Lung (tissue), 12 donors: ENCODE results near the gene HOTAIR. TPM values are rescaled to one million over a fixed set of nuclear protein-coding genes. Genes with fewer than 3 reads are reported as not detected.

Experiments used
- ATAC-seq: fragments of 200-7000 bp; cut with Tn5 transposase; one replicate; pipeline ENCODE4 v1.9.1; 2020; ENCODE audit warnings: moderate number of reproducible peaks; ENCODE audit not compliant: insufficient read depth, low FRiP score
- DNase-seq, 3 donors: peaks; one replicate each; pipeline ENCODE4 v3.0.0-alpha.2; 2013 to 2017
- H3K27ac ChIP-seq, 2 donors: one replicate each; pipeline ENCODE4 v1.5.1; 2013; ENCODE audit warnings: mild to moderate bottlenecking in 2 of 2, moderate library complexity in 2 of 2, control low read depth in 1 of 2, inconsistent platforms in 1 of 2, low read depth in 1 of 2, low read length in 1 of 2
- H3K27me3 ChIP-seq, 3 donors: one replicate each; pipeline ENCODE4 v1.5.1; 2013; ENCODE audit warnings: low read length in 2 of 3; ENCODE audit not compliant: control insufficient read depth in 3 of 3, insufficient read depth in 3 of 3
- H3K36me3 ChIP-seq, 4 donors: one replicate each; pipeline ENCODE4 v1.5.1; 2013; ENCODE audit warnings: low read length in 4 of 4, mild to moderate bottlenecking in 1 of 4, moderate library complexity in 1 of 4; ENCODE audit not compliant: control insufficient read depth in 4 of 4, insufficient read depth in 4 of 4
- H3K4me1 ChIP-seq, 5 donors: one replicate each; pipeline ENCODE4 v1.5.1; 2013; ENCODE audit warnings: low read length in 5 of 5, mild to moderate bottlenecking in 2 of 5, moderate library complexity in 1 of 5; ENCODE audit not compliant: control insufficient read depth in 5 of 5, insufficient read depth in 5 of 5
- H3K4me3 ChIP-seq: one replicate; pipeline ENCODE4 v1.5.1; 2013; ENCODE audit warnings: mild to moderate bottlenecking, control low read depth, moderate library complexity
- H3K9ac ChIP-seq, 2 donors: one replicate each; pipeline ENCODE4 v1.5.1; 2013; ENCODE audit warnings: low read length in 2 of 2, control low read depth in 1 of 2; ENCODE audit not compliant: insufficient read depth in 1 of 2
- H3K9me3 ChIP-seq, 4 donors: one replicate each; pipeline ENCODE4 v1.5.1; 2013; ENCODE audit warnings: low read length in 3 of 4, mild to moderate bottlenecking in 1 of 4, moderate library complexity in 1 of 4; ENCODE audit not compliant: control insufficient read depth in 4 of 4, insufficient read depth in 3 of 4
- WGBS, 2 donors: extraction: QIAGEN DNeasy Blood & Tissue Kit; methylation state at CpG; one replicate each; pipeline ENCODE4 v1.1.7; 2013; 5-methylcytosine and 5-hydroxymethylcytosine counted together
- polyA plus RNA-seq, 2 donors: library from polyadenylated mRNA; stranded (reverse); fragments of 200-250 nt; gene quantifications; one replicate each; pipeline ENCODE4 v1.2.1, GENCODE V29; 2013
- total RNA-seq, 2 donors: library from RNA; depleted of rRNA in 1 of 2; stranded (reverse); fragments of >200 nt in 1 of 2; gene quantifications; one replicate each; pipeline ENCODE4 v1.2.1, GENCODE V29; 2014 to 2021
- TF ChIP-seq, protein P1 (sequence below): IDR thresholded peaks from 2 replicates; pipeline ENCODE4 v1.5.1; 2012; ENCODE audit warnings: mild to moderate bottlenecking; ENCODE audit errors: control extremely low read depth, extremely low read depth
- donor health status: control.
- donor health status: control.
- donor health status: Bipolar disorder and iron deficiency.
- donor health status: healthy.
- donor health status: DM: yes; HTN: yes; CAD: no.

HOTAIR gene
- total and polyA plus RNA-seq, 4 donors: 0.15 TPM; not detected in 3

DNA sequence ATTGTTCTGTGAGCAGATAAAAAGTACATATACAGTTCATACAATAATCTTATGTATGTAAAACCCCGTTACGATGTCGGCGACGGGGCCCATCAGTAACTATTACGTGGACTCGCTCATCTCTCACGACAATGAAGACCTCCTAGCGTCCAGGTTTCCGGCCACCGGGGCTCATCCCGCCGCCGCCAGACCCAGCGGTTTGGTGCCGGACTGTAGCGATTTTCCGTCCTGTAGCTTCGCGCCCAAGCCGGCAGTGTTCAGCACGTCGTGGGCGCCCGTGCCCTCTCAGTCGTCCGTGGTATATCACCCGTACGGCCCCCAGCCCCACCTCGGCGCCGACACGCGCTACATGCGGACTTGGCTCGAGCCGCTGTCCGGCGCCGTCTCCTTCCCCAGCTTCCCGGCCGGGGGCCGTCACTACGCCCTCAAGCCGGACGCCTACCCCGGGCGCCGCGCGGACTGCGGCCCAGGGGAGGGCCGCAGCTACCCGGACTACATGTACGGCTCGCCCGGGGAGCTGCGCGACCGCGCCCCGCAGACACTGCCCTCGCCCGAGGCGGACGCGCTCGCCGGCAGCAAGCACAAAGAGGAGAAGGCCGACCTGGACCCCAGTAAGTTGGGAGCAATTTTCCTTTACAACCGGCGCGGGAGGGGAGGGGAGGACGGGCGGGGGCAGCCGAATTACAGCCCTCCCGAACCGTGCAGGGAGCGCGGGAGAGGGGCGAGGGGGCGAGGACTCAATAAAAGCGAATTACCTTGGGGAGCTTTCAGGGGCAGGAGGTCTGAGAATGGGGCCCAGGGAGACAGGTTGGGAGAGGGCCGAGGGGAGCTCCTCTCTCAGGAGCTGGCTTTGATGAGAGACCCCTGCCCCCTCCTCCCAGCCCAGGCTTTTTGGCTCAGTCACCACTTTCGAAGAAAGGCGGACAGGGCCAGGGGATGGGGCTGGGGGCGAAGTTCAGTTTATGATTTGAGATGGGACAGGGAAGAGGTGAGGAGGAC, 25.7 kb upstream of the HOTAIR start, which contains the start of gene HOXC9:
HOXC9 (plus strand) TSS at position 46 of the 999 bp plus-strand sequence; CDS start at position 74, 28 bp downstream.
- H3K27me3 ChIP-seq: peaks cover 5 to 97% (median 79%) of the 10 kb centered on the region in 3 donors
- WGBS, 2 donors: 4% methylated on average over 79 to 87 of the region's 87 CpGs
- TF ChIP-seq, protein P1, sequence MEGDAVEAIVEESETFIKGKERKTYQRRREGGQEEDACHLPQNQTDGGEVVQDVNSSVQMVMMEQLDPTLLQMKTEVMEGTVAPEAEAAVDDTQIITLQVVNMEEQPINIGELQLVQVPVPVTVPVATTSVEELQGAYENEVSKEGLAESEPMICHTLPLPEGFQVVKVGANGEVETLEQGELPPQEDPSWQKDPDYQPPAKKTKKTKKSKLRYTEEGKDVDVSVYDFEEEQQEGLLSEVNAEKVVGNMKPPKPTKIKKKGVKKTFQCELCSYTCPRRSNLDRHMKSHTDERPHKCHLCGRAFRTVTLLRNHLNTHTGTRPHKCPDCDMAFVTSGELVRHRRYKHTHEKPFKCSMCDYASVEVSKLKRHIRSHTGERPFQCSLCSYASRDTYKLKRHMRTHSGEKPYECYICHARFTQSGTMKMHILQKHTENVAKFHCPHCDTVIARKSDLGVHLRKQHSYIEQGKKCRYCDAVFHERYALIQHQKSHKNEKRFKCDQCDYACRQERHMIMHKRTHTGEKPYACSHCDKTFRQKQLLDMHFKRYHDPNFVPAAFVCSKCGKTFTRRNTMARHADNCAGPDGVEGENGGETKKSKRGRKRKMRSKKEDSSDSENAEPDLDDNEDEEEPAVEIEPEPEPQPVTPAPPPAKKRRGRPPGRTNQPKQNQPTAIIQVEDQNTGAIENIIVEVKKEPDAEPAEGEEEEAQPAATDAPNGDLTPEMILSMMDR: no peak
- H3K4me3 ChIP-seq: no peak within 1 kb of the TSS
- peaks cover 0 to 3% (median 0%) of the 10 kb centered on the region in 4 donors for H3K9me3 ChIP-seq
- H3K4me1 ChIP-seq: peaks cover 0 to 12% (median 0%) of the 10 kb centered on the region in 5 donors
- H3K36me3 ChIP-seq: no peaks in the 10 kb centered on the region
- H3K9ac ChIP-seq: no peak within 1 kb of the TSS
- no peak within 1 kb of the TSS for H3K27ac ChIP-seq
- DNase-seq (no peak), ATAC-seq (peak; percentile 16)

GRCh38 chr12:53999559-54000115, 24.9 kb upstream of the HOTAIR start:
- DNase-seq (peak in 1 of 3 donors; percentile 47), ATAC-seq (no peak)
- H3K27me3 ChIP-seq: peaks cover 5 to 98% (median 78%) of the 10 kb centered on the region in 3 donors
- H3K9me3 ChIP-seq: peaks cover 0 to 3% (median 0%) of the 10 kb centered on the region in 4 donors
- H3K36me3 ChIP-seq: no peaks in the 10 kb centered on the region
- TF ChIP-seq, protein P1: no peak
- H3K9ac ChIP-seq: no peak overlapping the region
- H3K27ac ChIP-seq: no peak overlapping the region
- peaks cover 0 to 19% (median 0%) of the 10 kb centered on the region in 5 donors for H3K4me1 ChIP-seq
- H3K4me3 ChIP-seq: no peak overlapping the region
- WGBS, 2 donors: 2 to 4% methylated on average over 35 of the region's 35 CpGs

- Histone ChIP-seq H3K4me1 (peaks cover 0 to 24% (median 0%) of the 10 kb centered on the region in 5 donors), H3K27me3 (peaks cover 5 to 98% (median 77%) of the 10 kb centered on the region in 3 donors), H3K9ac (no peak overlapping the region), H3K9me3 (peaks cover 0 to 6% (median 0%) of the 10 kb centered on the region in 4 donors), H3K36me3 (no peaks in the 10 kb centered on the region), H3K4me3 (no peak overlapping the region), H3K27ac (no peak overlapping the region)
- 7 to 14% methylated on average over 13 of the region's 13 CpGs for WGBS, 2 donors
- no peak for ATAC-seq
- TF ChIP-seq, protein P1: no peak
- DNase-seq: no peak
Observed at GRCh38 chr12:53998900-53999236, 24.1 kb upstream of the HOTAIR start.
